Right renal pelvis (tissue), 4 donors: ENCODE measurements around the gene YPEL1. TPM values are rescaled to one million over a fixed set of nuclear protein-coding genes. Genes with fewer than 3 reads are reported as not detected.
A peak's percentile ranks its signal among the peaks of the same experiment; 100 is the strongest.

Experiments used
- DNase-seq, 4 donors: peaks; one replicate each; pipeline ENCODE4 v3.0.0-alpha.2; 2013; ENCODE audit warnings: low read depth in 4 of 4, low spot score in 3 of 4, missing footprints in 1 of 4
- polyA plus RNA-seq, 4 donors: library from polyadenylated mRNA; unstranded; fragments of 120-200 nt; gene quantifications; one replicate each; pipeline ENCODE4 v1.2.1, GENCODE V29; 2013; ENCODE audit not compliant: insufficient read length in 4 of 4

YPEL1 gene
- polyA plus RNA-seq = 10 to 100 TPM; 13.1 to 15.4 (median 14.6) TPM

- peak; percentile 93 to 94 (median 94) for DNase-seq
Observed at GRCh38 chr22:21735200-21736083, at the start of gene YPEL1. TSS of gene YPEL1 (minus strand) at chr22:21735794. CDS start at chr22:21710744, 25,050 bp downstream.

GRCh38 chr22:21780259-21780658, 44.7 kb upstream of the YPEL1 start:
- no peak for DNase-seq

- DNase-seq = no peak
Observed at GRCh38 chr22:21779444-21779843, 43.9 kb upstream of the YPEL1 start.

- no peak for DNase-seq
Observed at GRCh38 chr22:21778705-21779363, 43.2 kb upstream of the YPEL1 start.

- DNase-seq = no peak
Observed at GRCh38 chr22:21771631-21771976, 36.0 kb upstream of the YPEL1 start.

- no peak for DNase-seq
Observed at GRCh38 chr22:21768435-21768834, 32.8 kb upstream of the YPEL1 start.

GRCh38 chr22:21766691-21767462, 31.3 kb upstream of the YPEL1 start:
- DNase-seq = no peak

GRCh38 chr22:21765909-21766529, 30.4 kb upstream of the YPEL1 start:
- no peak for DNase-seq

- DNase-seq = no peak
Observed at GRCh38 chr22:21764038-21764804, 28.6 kb upstream of the YPEL1 start.

- no peak for DNase-seq
Observed at GRCh38 chr22:21762712-21763581, 27.4 kb upstream of the YPEL1 start.

GRCh38 chr22:21761994-21762680, 26.5 kb upstream of the YPEL1 start:
- no peak for DNase-seq

- DNase-seq = no peak
Observed at GRCh38 chr22:21761086-21761485, 25.5 kb upstream of the YPEL1 start.

GRCh38 chr22:21760640-21761039, 25.0 kb upstream of the YPEL1 start:
- no peak for DNase-seq

GRCh38 chr22:21759646-21760376, 24.2 kb upstream of the YPEL1 start:
- no peak for DNase-seq

GRCh38 chr22:21759093-21759492, 23.5 kb upstream of the YPEL1 start:
- DNase-seq = no peak

- DNase-seq = no peak
Observed at GRCh38 chr22:21758091-21758864, 22.7 kb upstream of the YPEL1 start.

- DNase-seq = no peak
Observed at GRCh38 chr22:21755851-21756284, 20.3 kb upstream of the YPEL1 start.
